GM19452 (cell line): Measurements from ENCODE around the gene MASTL.
A peak's percentile ranks its signal among the peaks of the same experiment; 100 is the strongest.
"Not testable (repeated sequence)": the region's sequence is repeated elsewhere in the genome, so short reads cannot be mapped to it uniquely, and the experiment has no call there.

Experiments
- ATAC-seq: cut with Tn5 transposase; IDR thresholded peaks from one replicate; pipeline ENCODE4 v1.9.1; 2021; ENCODE audit not compliant: unreplicated experiment

MASTL gene

GRCh38 chr10:27155066-27155754, at the start of gene MASTL:
Gene MASTL, plus strand, starts transcription at chr10:27155352. Its CDS starts 75 bp downstream, at chr10:27155427.
- peak; percentile 83 for ATAC-seq

- ATAC-seq = no peak
These were observed 47.0 kb upstream of the MASTL start for GRCh38 chr10:27108165-27108564.

- ATAC-seq = no peak
These were observed 20.8 kb upstream of the MASTL start for GRCh38 chr10:27134371-27134770.

- ATAC-seq = no peak
These were observed 16.9 kb upstream of the MASTL start for GRCh38 chr10:27138277-27138676.

GRCh38 chr10:27143686-27144085, 11.5 kb upstream of the MASTL start:
- no peak for ATAC-seq

GRCh38 chr10:27145937-27146336, 9.2 kb upstream of the MASTL start:
- no peak for ATAC-seq

- ATAC-seq = no peak
These were observed 7.5 kb upstream of the MASTL start for GRCh38 chr10:27147701-27148100.

- no peak for ATAC-seq
These were observed 4.9 kb upstream of the MASTL start for GRCh38 chr10:27150261-27150660.

GRCh38 chr10:27152687-27153086, 2.5 kb upstream of the MASTL start:
- no peak for ATAC-seq

GRCh38 chr10:27153329-27153728, 1.8 kb upstream of the MASTL start:
- no peak for ATAC-seq

GRCh38 chr10:27153845-27154193, 1.3 kb upstream of the MASTL start:
- peak; percentile 5 for ATAC-seq

- ATAC-seq = not testable (repeated sequence)
These were observed 1.4 kb downstream of the MASTL start for GRCh38 chr10:27156566-27156965.

- ATAC-seq = no peak
These were observed 2.0 kb downstream of the MASTL start for GRCh38 chr10:27157150-27157549.

GRCh38 chr10:27158421-27158820, 3.3 kb downstream of the MASTL start:
- no peak for ATAC-seq

GRCh38 chr10:27169849-27170248, 14.7 kb downstream of the MASTL start:
- ATAC-seq = no peak

- no peak for ATAC-seq
These were observed 33.1 kb downstream of the MASTL start for GRCh38 chr10:27188259-27188658.

- ATAC-seq = no peak
These were observed 33.7 kb downstream of the MASTL start for GRCh38 chr10:27188897-27189296.

GRCh38 chr10:27190508-27190907, 35.4 kb downstream of the MASTL start:
- no peak for ATAC-seq

- ATAC-seq = no peak
These were observed 37.1 kb downstream of the MASTL start for GRCh38 chr10:27192284-27192683.

- no peak for ATAC-seq
These were observed 42.9 kb downstream of the MASTL start for GRCh38 chr10:27197980-27198620.

GRCh38 chr10:27203806-27204205, 48.7 kb downstream of the MASTL start:
- no peak for ATAC-seq

- ATAC-seq = no peak
These were observed 52.2 kb downstream of the MASTL start for GRCh38 chr10:27207350-27207749.

- ATAC-seq = no peak
These were observed 68.8 kb downstream of the MASTL start for GRCh38 chr10:27223964-27224363.
